Tibial artery (tissue), 4 donors: Measurements from ENCODE around the gene TTC13.

Experiments used
- DNase-seq, 2 donors: peaks; one replicate each; pipeline ENCODE4 v3.0.0-alpha.2; 2019
- H3K27ac ChIP-seq, 2 donors: fragments of 200-600 bp; sonication (generic) in 1 of 2; 1 replicate in 1 of 2; 2 replicates in 1 of 2; pipeline ENCODE4 v1.5.1; 2018 to 2019; ENCODE audit warnings: mild to moderate bottlenecking in 1 of 2
- H3K27me3 ChIP-seq, 2 donors: fragments of 200-600 bp; sonication (generic) in 1 of 2; one replicate each; pipeline versions ENCODE4 v1.5.1 to v1.6.0; 2016 to 2019
- H3K36me3 ChIP-seq, 3 donors: fragments of 200-600 bp; sonication (generic) in 2 of 3; one replicate each; pipeline ENCODE4 v1.5.1; 2016 to 2019; ENCODE audit warnings: mild to moderate bottlenecking in 2 of 3
- H3K4me1 ChIP-seq, 4 donors: fragments of 200-600 bp; sonication (generic) in 2 of 4; 1 replicate in 3 of 4; 2 replicates in 1 of 4; pipeline ENCODE4 v1.5.1; 2016 to 2019
- H3K4me3 ChIP-seq, 2 donors: fragments of 200-600 bp; sonication (generic) in 1 of 2; 1 replicate in 1 of 2; 2 replicates in 1 of 2; pipeline ENCODE4 v1.5.1; 2018 to 2019; ENCODE audit warnings: mild to moderate bottlenecking in 2 of 2
- H3K9me3 ChIP-seq, 3 donors: fragments of 200-600 bp; sonication (generic) in 1 of 3; one replicate each; pipeline ENCODE4 v1.5.1; 2016 to 2019
- CTCF ChIP-seq, 2 experiments: fragments of 200-600 bp in 1 of 2; fragments of 450-650 bp in 1 of 2; IDR thresholded peaks; one replicate each; pipeline ENCODE4 v1.5.1; 2017 to 2019; ENCODE audit warnings: antibody characterized with exemption in 2 of 2, mild to moderate bottlenecking in 1 of 2, moderate library complexity in 1 of 2
- intact Hi-C: fragments of 100-400 bp; cut with DNase I; formaldehyde crosslinking; loops from one replicate; pipeline ENCODE4 v1.15.0; 2023; ENCODE audit warnings: low total_unique reads

Gene TTC13

GRCh38 chr1:230965535-230965934, 13.1 kb downstream of the TTC13 start:
- H3K4me1 ChIP-seq: no peaks in the 10 kb centered on the region
- no peak for TF ChIP-seq CTCF (IDR thresholded peaks at IDR 0.05)
- H3K9me3 ChIP-seq: no peaks in the 10 kb centered on the region
- no peak overlapping the region for H3K4me3 ChIP-seq
- H3K27ac ChIP-seq: no peak overlapping the region
- no peaks in the 10 kb centered on the region for H3K27me3 ChIP-seq
- DNase-seq: no peak
- intact Hi-C loops: no loop called here
- peaks cover 0 to 6% (median 0%) of the 10 kb centered on the region in 3 donors for H3K36me3 ChIP-seq

- no peak overlapping the region for H3K4me3 ChIP-seq
- no peaks in the 10 kb centered on the region for H3K9me3 ChIP-seq
- no peaks in the 10 kb centered on the region for H3K4me1 ChIP-seq
- no peak for DNase-seq
- H3K27me3 ChIP-seq: no peaks in the 10 kb centered on the region
- no peak for TF ChIP-seq CTCF (IDR thresholded peaks at IDR 0.05)
- no peak overlapping the region for H3K27ac ChIP-seq
- peaks cover 0 to 3% (median 0%) of the 10 kb centered on the region in 3 donors for H3K36me3 ChIP-seq
- intact Hi-C loops: no loop called here
These were observed 13.8 kb downstream of the TTC13 start for GRCh38 chr1:230964896-230965295.

- no peak for TF ChIP-seq CTCF (IDR thresholded peaks at IDR 0.05)
- no peak for DNase-seq
- Histone ChIP-seq H3K9me3 (no peaks in the 10 kb centered on the region), H3K4me3 (no peak overlapping the region), H3K27ac (no peak overlapping the region), H3K4me1 (no peaks in the 10 kb centered on the region), H3K36me3 (peaks cover 19 to 34% (median 21%) of the 10 kb centered on the region in 3 donors), H3K27me3 (no peaks in the 10 kb centered on the region)
- intact Hi-C loops: no loop called here
These were observed 20.3 kb downstream of the TTC13 start for GRCh38 chr1:230958370-230958769.

GRCh38 chr1:230957580-230957989, 21.1 kb downstream of the TTC13 start:
- DNase-seq: no peak
- Histone ChIP-seq H3K9me3 (no peaks in the 10 kb centered on the region), H3K27ac (no peak overlapping the region), H3K36me3 (peaks cover 21 to 39% (median 26%) of the 10 kb centered on the region in 3 donors), H3K27me3 (no peaks in the 10 kb centered on the region), H3K4me3 (no peak overlapping the region), H3K4me1 (no peaks in the 10 kb centered on the region)
- intact Hi-C loops: no loop called here
- TF ChIP-seq CTCF (IDR thresholded peaks at IDR 0.05): no peak

GRCh38 chr1:230950404-230950803, 28.3 kb downstream of the TTC13 start:
- TF ChIP-seq CTCF (IDR thresholded peaks at IDR 0.05): no peak
- Histone ChIP-seq H3K4me3 (no peak overlapping the region), H3K9me3 (no peaks in the 10 kb centered on the region), H3K27ac (no peak overlapping the region), H3K36me3 (peaks cover 0 to 21% (median 7%) of the 10 kb centered on the region in 3 donors), H3K27me3 (no peaks in the 10 kb centered on the region), H3K4me1 (no peaks in the 10 kb centered on the region)
- intact Hi-C loops: no loop called here
- no peak for DNase-seq

- no peak for DNase-seq
- no peak overlapping the region for H3K4me3 ChIP-seq
- no peak for TF ChIP-seq CTCF (IDR thresholded peaks at IDR 0.05)
- peaks cover 7 to 21% (median 10%) of the 10 kb centered on the region in 3 donors for H3K36me3 ChIP-seq
- no peaks in the 10 kb centered on the region for H3K4me1 ChIP-seq
- intact Hi-C loops: no loop called here
- H3K9me3 ChIP-seq: no peaks in the 10 kb centered on the region
- H3K27me3 ChIP-seq: no peaks in the 10 kb centered on the region
- H3K27ac ChIP-seq: no peak overlapping the region
These were observed 29.8 kb downstream of the TTC13 start for GRCh38 chr1:230948903-230949302.
